Thoracic aorta endothelial cell (primary cell): Measurements from ENCODE around the gene ZNF513. TPM values are rescaled to one million over a fixed set of nuclear protein-coding genes. Genes with fewer than 3 reads are reported as not detected.

ENCODE experiments used
- total RNA-seq: library from RNA; depleted of rRNA; stranded (reverse); fragments of >200 nt; gene quantifications from 2 replicates; pipeline ENCODE4 v1.2.3, GENCODE V29; 2012

ZNF513 gene, protein sequence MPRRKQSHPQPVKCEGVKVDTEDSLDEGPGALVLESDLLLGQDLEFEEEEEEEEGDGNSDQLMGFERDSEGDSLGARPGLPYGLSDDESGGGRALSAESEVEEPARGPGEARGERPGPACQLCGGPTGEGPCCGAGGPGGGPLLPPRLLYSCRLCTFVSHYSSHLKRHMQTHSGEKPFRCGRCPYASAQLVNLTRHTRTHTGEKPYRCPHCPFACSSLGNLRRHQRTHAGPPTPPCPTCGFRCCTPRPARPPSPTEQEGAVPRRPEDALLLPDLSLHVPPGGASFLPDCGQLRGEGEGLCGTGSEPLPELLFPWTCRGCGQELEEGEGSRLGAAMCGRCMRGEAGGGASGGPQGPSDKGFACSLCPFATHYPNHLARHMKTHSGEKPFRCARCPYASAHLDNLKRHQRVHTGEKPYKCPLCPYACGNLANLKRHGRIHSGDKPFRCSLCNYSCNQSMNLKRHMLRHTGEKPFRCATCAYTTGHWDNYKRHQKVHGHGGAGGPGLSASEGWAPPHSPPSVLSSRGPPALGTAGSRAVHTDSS
- 7.4 and 10.7 TPM in 2 replicates for total RNA-seq

DNA sequence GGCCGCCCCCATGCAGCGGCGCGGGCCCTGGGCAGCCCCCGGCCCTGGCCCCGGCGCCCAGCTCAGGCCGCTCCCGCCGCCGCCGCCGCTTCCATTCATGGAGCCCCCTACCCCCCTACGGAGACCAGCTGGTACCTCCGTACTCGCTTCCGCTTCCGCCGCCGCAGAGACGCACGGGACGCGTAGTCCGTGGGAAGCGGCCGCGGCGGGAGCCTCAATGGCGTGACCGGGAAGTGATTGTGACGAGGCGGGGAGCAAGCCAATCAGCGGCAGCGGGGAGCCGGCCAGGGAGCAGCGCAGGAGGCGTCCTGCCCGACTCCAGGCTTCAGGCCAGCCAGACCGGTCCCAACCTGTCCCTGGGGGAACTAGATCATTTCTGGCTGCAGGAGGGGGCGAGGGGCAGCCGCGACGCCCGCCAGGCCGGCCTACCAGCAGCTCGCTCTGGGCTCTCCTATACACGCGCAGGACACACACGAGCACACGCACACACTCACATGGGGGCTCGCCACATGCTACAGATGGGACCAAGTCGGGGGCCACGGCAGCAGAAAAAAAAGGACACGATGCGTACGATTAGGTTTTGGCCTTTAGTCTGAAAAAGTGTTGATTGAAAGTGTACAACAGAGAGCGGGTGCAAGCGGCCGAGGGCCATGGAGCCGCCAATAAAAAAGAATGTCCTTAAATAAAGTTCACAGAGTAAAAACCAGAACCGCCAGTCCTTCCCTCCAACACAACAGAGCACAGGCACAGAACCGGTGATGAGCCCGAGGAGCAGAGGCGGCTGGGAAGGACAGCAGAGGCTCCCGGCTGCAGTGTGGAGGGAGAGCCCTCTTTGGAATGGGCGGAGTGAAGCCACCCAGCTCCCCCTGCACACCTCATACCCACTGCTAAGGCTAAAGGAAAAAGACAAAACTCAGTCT, at the start of gene ZNF513:
ZNF513 (minus strand) TSS at position 109 of the 920 bp plus-strand sequence. CDS start 208 bp downstream, outside the sequence.

DNA sequence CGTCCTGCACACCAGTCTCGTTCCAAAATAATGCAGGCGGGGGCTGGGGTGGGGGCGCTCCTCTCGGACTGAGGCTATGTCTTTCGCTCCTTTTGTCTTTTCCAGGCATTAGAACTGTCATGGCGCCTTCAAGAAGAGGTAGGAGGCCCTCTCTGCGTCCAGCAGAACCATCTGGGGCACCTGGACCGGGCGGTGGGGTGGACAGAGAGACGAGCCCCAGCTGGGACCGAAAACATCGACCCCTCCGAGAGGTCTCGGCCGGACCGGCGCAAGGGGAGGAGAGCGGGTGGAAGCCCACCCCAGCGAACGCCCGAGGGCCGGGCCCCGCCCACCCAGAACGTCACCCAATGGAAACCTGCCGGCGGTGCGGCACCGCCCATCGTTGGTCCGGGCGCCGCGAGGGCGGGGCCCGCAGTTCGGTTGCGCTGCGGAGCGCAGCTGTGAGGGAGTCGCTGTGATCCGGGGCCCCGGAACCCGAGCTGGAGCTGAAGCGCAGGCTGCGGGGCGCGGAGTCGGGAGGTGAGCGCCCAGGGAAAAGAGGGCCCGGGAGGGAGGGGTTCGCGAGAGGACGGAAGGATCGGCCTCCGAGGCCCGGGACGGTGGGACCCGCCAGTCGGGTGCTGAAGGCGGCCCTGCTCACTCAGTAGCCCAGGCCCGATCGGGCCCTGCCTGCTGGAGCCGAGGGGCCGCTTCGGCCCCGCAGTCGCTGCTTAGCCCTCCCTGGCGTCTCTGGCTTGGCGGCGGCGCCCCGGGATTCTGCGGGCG, 47.9 kb upstream of the ZNF513 start, which contains the start of gene NRBP1:
NRBP1 (plus strand) TSS at position 419 of the 765 bp plus-strand sequence. CDS start 4,643 bp downstream, outside the sequence.

DNA sequence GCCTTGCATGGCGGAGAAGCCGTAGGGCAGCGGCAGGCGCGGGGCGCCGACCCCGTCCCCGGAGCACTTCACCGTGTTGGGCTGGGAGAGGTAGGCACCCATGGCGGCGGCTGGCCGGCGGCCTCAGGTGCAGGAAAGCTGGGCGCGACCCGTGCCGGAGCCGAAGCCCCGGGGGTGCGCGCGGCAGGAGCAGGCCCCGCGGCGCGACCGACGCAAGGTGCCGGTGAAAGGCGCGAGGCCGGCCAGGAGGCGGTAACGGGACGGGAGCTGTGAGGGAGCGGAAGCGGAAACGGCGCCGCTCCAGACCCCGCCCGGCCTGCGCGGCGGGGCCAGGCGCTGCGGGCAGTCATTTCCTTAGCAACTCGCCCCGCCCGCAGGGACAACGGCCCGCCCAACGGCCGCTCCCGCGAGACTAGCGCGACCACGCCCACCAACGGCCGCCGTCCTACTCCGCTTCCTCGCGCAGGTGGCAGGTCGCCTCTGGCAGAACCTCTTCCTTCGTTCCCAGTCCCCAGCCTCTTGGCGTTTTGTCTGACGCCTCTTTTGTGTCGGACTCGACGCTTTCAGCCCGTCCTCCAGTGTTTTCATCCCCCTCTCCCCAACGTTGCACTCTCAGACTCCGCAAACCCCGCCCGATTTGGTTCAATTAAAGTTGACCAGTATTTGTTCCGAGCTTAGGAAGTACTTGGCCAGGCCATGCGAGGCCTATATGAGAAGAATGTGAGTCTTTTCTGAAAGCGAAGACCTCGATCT, 29.0 kb upstream of the ZNF513 start, which contains the start of gene PPM1G:
PPM1G (minus strand) TSS at position 271 of the 753 bp plus-strand sequence; CDS start at position 102, 169 bp downstream.

DNA sequence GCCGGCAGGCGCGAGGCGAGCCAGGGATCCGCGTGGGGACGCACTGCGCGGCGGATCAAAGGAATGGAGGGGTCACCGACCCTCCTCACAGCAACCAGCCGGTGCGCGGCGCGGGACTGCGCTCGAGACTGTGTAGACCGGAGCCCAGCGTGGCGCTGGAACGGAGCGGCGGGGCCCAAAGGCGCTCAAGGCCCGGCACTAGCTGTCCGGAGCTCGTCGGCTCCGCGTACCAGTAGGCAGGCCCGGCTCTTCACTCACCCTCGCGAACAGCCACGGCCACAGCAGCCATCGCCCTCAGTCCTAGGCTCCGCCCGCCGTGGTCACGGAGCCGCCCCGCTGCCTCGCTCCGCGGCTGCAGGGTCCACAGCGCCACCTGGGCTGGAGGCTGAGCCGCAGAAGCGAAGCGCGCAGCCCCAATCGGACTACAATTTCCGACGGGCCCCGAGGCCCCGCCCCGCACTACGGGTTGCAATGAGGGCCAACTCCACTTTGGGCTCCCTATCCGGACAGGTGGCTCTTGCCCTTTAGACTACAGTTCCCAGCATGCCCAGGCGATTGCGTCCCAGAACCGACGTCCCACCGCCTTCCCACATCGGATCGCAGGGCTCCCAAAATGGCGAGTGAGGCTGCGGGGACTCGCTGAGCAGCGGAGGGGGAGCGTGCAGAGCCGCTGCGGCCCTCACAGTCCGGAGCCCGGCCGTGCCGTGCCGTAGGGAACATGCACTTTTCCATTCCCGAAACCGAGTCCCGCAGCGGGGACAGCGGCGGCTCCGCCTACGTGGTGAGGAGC, 10.3 kb downstream of the ZNF513 start, which contains the start of the genes EIF2B4 and SNX17:
EIF2B4 (minus strand) TSS at position 313 of the 790 bp plus-strand sequence; CDS start at position 289, 24 bp downstream.
SNX17 (plus strand) TSS at position 591 of the 790 bp plus-strand sequence; CDS start at position 719, 128 bp downstream.

DNA sequence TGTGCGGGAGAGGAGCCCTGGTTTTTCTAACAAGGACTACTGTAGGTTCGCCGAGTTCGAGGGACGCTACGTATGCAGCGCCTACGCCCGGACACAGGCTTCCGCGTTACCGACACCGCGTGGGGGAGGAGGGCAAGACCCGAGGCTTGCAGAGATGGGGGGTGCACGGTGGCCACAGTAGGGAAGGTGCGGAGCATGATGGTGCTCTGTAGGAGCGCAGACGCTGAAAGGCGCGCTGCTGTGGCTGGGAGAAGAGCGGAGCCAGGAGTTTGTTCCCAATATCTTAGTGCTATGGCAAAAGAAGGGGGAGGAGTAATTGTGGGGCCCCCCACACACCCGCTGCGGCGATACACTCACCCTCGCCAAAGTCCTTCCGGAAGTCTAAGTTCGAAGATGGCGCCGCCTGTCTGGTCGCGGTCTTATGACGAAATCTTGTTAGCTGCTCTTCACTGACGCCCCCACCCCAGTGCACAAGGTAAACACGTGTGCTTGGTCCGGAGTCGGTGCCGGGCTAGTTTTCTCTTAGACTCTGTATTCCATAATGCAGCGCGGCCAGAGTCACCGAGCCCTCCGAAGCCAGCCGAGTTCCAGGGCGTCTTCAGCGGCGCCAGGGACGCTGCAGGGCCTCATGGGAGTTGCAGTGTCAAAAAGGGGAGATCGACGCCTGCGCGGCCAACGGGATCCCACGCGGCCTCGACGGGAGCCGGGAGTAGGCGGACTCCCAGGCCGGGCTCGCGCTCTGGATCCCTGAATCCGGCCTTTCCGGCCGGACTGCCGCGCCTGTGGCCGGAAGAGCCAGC, 24.0 kb downstream of the ZNF513 start, which contains the start of gene GTF3C2:
GTF3C2 (minus strand) TSS at position 383 of the 800 bp plus-strand sequence. CDS start 13,210 bp downstream, outside the sequence.

Other genes with a start within 250 kb of the ZNF513 start
- 38.4 and 42.0 TPM in 2 replicates for gene PREB, start 246.1 kb downstream of the ZNF513 start, total RNA-seq
- not detected in 2 replicates for gene PRR30, start 241.3 kb downstream of the ZNF513 start, total RNA-seq
- gene TCF23, start 231.7 kb downstream of the ZNF513 start, total RNA-seq, result not detected in 2 replicates
- 84.8 and 101 TPM in 2 replicates for gene ATRAID, start 168.7 kb downstream of the ZNF513 start, total RNA-seq
- gene SLC5A6, start 168.5 kb downstream of the ZNF513 start, total RNA-seq, result 41.8 and 50.3 TPM in 2 replicates
- gene CAD, start 163.4 kb downstream of the ZNF513 start, total RNA-seq, result 46.7 and 70.7 TPM in 2 replicates
- 0.36 TPM in 1 of 2 replicates, not detected in the other for gene SLC30A3, start 117.7 kb downstream of the ZNF513 start, total RNA-seq
- gene DNAJC5G, start 105.3 kb downstream of the ZNF513 start, total RNA-seq, result not detected in 2 replicates
- gene TRIM54, start 98.3 kb downstream of the ZNF513 start, total RNA-seq, result not detected in 2 replicates
- gene UCN, start 72.3 kb downstream of the ZNF513 start, total RNA-seq, result 0.13 and 0.36 TPM in 2 replicates
- gene MPV17, start 57.6 kb downstream of the ZNF513 start, total RNA-seq, result 52.3 and 60.1 TPM in 2 replicates
- 45.1 and 51.3 TPM in 2 replicates for gene GTF3C2, start 24.0 kb downstream of the ZNF513 start, total RNA-seq
- gene EIF2B4, start 10.4 kb downstream of the ZNF513 start, total RNA-seq, result 32.6 and 34.1 TPM in 2 replicates
- 106 and 126 TPM in 2 replicates for gene SNX17, start 10.1 kb downstream of the ZNF513 start, total RNA-seq
- gene PPM1G, start 28.9 kb upstream of the ZNF513 start, total RNA-seq, result 133 and 134 TPM in 2 replicates
- 116 and 119 TPM in 2 replicates for gene NRBP1, start 47.9 kb upstream of the ZNF513 start, total RNA-seq
- 0.53 and 0.57 TPM in 2 replicates for gene KRTCAP3, start 61.6 kb upstream of the ZNF513 start, total RNA-seq
- 25.4 and 25.9 TPM in 2 replicates for gene IFT172, start 109.0 kb upstream of the ZNF513 start, total RNA-seq
- 17.3 and 18.1 TPM in 2 replicates for gene FNDC4, start 114.5 kb upstream of the ZNF513 start, total RNA-seq
- gene GCKR, start 116.1 kb upstream of the ZNF513 start, total RNA-seq, result 9.2 and 9.6 TPM in 2 replicates
- 61.0 and 66.8 TPM in 2 replicates for gene ZNF512, start 202.3 kb upstream of the ZNF513 start, total RNA-seq
- 1.4 and 1.7 TPM in 2 replicates for gene CCDC121, start 248.3 kb upstream of the ZNF513 start, total RNA-seq
- 55.2 and 61.5 TPM in 2 replicates for gene GPN1, start 248.3 kb upstream of the ZNF513 start, total RNA-seq